Measurements from ENCODE around the gene IL20RA.

DNA sequence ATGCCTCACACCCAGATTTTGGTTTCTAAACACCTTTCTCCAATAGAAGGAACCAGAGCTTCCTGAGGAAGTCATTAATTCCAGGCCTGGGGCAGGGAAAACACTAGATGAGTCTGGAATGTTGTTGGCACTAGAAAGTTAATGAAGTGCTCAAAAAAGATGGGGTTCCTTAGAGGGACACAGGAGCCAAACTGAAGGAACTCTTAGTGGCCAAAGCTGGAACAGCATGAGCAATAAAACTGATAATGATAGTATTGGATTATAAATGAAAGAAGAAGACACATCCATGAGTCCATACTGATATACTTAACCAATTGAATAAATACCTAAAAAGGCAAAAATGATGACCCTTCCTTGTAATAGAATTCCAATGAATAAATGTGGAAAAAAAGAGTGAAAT lies 4.4 kb downstream of the IL20RA start:
- no peak for TF ChIP-seq E2F1 (CRISPR knock-in tag; IDR thresholded peaks at IDR 0.05)
- TF ChIP-seq ARID4A (CRISPR knock-in tag; IDR thresholded peaks at IDR 0.05; ENCODE audit: borderline replicate concordance): no peak
- no peak for TF ChIP-seq POGZ (CRISPR knock-in tag; IDR thresholded peaks at IDR 0.05)
- TF ChIP-seq EP300 (IDR thresholded peaks at IDR 0.05; ENCODE audit: low read depth in 2 of 2, low read length in 2 of 2): no peak
- TF ChIP-seq EP300 (CRISPR knock-in tag; IDR thresholded peaks at IDR 0.05; ENCODE audit: borderline replicate concordance): no peak
- no peak for TF ChIP-seq ZNF749 (CRISPR knock-in tag; IDR thresholded peaks at IDR 0.05; ENCODE audit: borderline replicate concordance)
- TF ChIP-seq, protein P1, sequence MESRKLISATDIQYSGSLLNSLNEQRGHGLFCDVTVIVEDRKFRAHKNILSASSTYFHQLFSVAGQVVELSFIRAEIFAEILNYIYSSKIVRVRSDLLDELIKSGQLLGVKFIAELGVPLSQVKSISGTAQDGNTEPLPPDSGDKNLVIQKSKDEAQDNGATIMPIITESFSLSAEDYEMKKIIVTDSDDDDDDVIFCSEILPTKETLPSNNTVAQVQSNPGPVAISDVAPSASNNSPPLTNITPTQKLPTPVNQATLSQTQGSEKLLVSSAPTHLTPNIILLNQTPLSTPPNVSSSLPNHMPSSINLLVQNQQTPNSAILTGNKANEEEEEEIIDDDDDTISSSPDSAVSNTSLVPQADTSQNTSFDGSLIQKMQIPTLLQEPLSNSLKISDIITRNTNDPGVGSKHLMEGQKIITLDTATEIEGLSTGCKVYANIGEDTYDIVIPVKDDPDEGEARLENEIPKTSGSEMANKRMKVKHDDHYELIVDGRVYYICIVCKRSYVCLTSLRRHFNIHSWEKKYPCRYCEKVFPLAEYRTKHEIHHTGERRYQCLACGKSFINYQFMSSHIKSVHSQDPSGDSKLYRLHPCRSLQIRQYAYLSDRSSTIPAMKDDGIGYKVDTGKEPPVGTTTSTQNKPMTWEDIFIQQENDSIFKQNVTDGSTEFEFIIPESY (CRISPR knock-in tag; IDR thresholded peaks at IDR 0.05): no peak
- no peak for TF ChIP-seq MAZ (IDR thresholded peaks at IDR 0.05; ENCODE audit: borderline replicate concordance, low read depth, low read length)
- TF ChIP-seq MAZ (CRISPR knock-in tag; IDR thresholded peaks at IDR 0.05; ENCODE audit: low read depth): no peak
- TF ChIP-seq RAD21 (CRISPR knock-in tag; IDR thresholded peaks at IDR 0.05): no peak
- no peak for TF ChIP-seq RCOR2 (CRISPR knock-in tag; IDR thresholded peaks at IDR 0.05)
- no peak for TF ChIP-seq EZH2 (conservative IDR thresholded peaks at IDR 0.05; ENCODE audit: low read depth, low read length)
